ENCODE results near the gene ABCA13. TPM values are rescaled to one million over a fixed set of nuclear protein-coding genes. Genes with fewer than 3 reads are reported as not detected.
"Not testable (repeated sequence)": the region's sequence is repeated elsewhere in the genome, so short reads cannot be mapped to it uniquely, and the experiment has no call there.

The ABCA13 gene
- total and polyA plus RNA-seq, 2 experiments from 2014 or later: 0.11 TPM; not detected in 1

DNA sequence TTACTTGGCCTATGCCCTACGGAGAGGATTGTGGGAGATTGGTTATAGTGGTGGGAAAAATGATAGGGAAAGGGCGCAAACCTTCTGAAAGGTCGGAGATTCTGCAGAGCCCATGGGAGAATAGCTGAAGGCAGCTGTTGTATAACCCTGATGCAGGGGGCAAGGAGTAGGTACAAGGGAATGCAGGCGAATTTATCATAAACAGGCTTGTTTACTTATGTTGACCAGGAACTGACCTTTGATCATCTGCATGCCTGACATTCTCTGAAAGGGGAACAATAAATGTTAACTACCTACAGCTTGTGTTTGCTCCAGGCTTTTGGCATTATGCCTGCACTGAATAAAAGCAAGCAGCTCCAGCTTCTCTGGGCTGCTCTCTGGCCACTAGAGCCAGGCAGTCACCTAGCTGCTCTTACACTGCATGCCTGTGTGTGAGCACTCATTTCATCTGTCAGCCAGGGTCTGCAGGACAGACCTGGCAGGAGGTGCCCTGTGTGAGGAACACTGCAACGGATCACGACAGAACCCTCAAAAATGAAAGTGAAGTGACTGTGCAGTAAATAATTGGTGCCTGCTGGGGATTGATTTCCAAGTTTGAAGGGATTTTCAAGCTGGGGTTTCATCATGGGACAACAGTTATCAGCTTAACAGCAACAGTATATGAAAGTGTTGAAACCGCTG lies 31.1 kb upstream of the ABCA13 start:
- Histone ChIP-seq H3K27ac (no peak overlapping the region), H3K27me3 (replicated peaks; ENCODE audit: insufficient read depth) (no peaks in the 10 kb centered on the region), H3K36me3 (ENCODE audit: low read depth) (no peaks in the 10 kb centered on the region), H3K9me3 (ENCODE audit: low read depth) (no peaks in the 10 kb centered on the region), H3K4me3 (peak overlapping the region; percentile 55), H3K9ac (peak overlapping the region; percentile 34; the same call in 1 of the 2 replicates), H3K4me1 (ENCODE audit: insufficient read depth) (peaks cover 8% of the 10 kb centered on the region; the same call in 1 of the 2 replicates), H3F3A (ENCODE audit: insufficient read depth) (no peaks in the 10 kb centered on the region), H3K4me2 (ENCODE audit: unreplicated experiment) (peak overlapping the region; percentile 77), H4K20me1 (ENCODE audit: insufficient read depth) (no peaks in the 10 kb centered on the region), H3K9me2 (ENCODE audit: insufficient read depth) (no peaks in the 10 kb centered on the region), H3K79me2 (ENCODE audit: insufficient read depth) (no peaks in the 10 kb centered on the region), H2AFZ (peak overlapping the region; percentile 60)
- TF ChIP-seq EZH2 (IDR thresholded peaks at IDR 0.05; ENCODE audit: insufficient read depth, poor library complexity, severe bottlenecking): no peak
- no peak for TF ChIP-seq EZH2phosphoT487 (IDR thresholded peaks at IDR 0.05; ENCODE audit: insufficient read depth, low read depth)
- WGBS, 2 experiments (ENCODE audit: low coverage in 1 of 2, low lambda C conversion rate in 2 of 2, missing lambda C conversion rate in 2 of 2): 37 to 39% methylated on average over 7 of the region's 7 CpGs
- in situ Hi-C loops (cut with MboI): no loop called here
- DNase-seq: peak; percentile 33

DNA sequence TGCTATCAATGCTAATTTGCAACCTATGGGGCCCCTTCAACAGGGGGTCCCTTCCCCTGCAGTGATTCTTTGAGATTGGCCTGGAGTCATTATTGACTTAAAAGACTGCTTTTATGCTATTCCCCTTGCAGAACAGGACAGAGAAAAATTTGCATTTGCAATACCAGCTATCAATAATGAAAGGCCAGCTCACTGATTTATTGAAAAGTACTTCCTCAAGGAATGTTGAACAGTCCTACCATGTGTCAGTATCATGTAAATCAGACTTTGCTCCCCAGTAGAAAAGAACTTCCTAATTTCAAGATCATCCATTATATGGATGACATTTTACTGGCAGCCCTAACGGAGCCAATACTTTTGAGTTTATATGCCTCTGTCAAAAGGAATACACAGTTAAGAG lies 29.7 kb upstream of the ABCA13 start:
- no peaks in the 10 kb centered on the region for H3K27me3 ChIP-seq (replicated peaks; ENCODE audit: insufficient read depth)
- in situ Hi-C loops (cut with MboI): no loop called here
- TF ChIP-seq EZH2phosphoT487 (IDR thresholded peaks at IDR 0.05; ENCODE audit: insufficient read depth, low read depth) (no peak), EZH2 (IDR thresholded peaks at IDR 0.05; ENCODE audit: insufficient read depth, poor library complexity, severe bottlenecking) (no peak)
- no peak overlapping the region for H3K9ac ChIP-seq
- H3K9me2 ChIP-seq (ENCODE audit: insufficient read depth): no peaks in the 10 kb centered on the region
- 44 to 56% methylated on average over 1 of the region's 1 CpG for WGBS, 2 experiments (ENCODE audit: low coverage in 1 of 2, low lambda C conversion rate in 2 of 2, missing lambda C conversion rate in 2 of 2)
- H3K27ac ChIP-seq: no peak overlapping the region
- no peaks in the 10 kb centered on the region for H3K9me3 ChIP-seq (ENCODE audit: low read depth)
- peaks cover 8% of the 10 kb centered on the region; the same call in 1 of the 2 replicates for H3K4me1 ChIP-seq (ENCODE audit: insufficient read depth)
- H4K20me1 ChIP-seq (ENCODE audit: insufficient read depth): no peaks in the 10 kb centered on the region
- no peak overlapping the region for H3K4me3 ChIP-seq
- no peak overlapping the region for H3K4me2 ChIP-seq (ENCODE audit: unreplicated experiment)
- H3F3A ChIP-seq (ENCODE audit: insufficient read depth): no peaks in the 10 kb centered on the region
- no peak for DNase-seq
- H3K79me2 ChIP-seq (ENCODE audit: insufficient read depth): no peaks in the 10 kb centered on the region
- H2AFZ ChIP-seq: no peak overlapping the region
- no peaks in the 10 kb centered on the region for H3K36me3 ChIP-seq (ENCODE audit: low read depth)

DNA sequence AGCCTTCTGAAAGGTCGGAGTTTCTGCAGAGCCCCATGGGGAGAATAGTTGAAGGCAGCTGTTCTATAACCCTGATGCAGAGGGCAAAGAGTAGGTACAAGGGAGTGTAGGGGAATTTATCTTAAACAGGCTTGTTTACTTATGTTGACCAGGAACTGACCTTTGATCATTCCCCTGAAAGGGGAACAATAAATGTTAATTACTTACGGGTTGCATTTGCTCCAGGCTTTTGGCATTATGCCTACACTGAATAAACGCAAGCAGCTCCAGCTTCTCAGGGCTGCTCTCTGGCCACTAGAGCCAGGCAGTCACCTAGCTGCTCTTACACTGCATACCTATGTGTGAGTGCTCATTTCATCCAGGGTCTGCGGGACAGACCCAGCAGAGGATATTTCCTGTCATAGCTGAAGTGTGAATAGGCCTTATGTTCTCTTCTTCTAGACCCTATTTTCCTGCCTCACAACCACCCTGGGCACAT lies 26.9 kb upstream of the ABCA13 start:
- no peaks in the 10 kb centered on the region for H3K9me3 ChIP-seq (ENCODE audit: low read depth)
- H3K79me2 ChIP-seq (ENCODE audit: insufficient read depth): no peaks in the 10 kb centered on the region
- no peaks in the 10 kb centered on the region for H3K36me3 ChIP-seq (ENCODE audit: low read depth)
- H3K4me2 ChIP-seq (ENCODE audit: unreplicated experiment): no peak overlapping the region
- in situ Hi-C loops (cut with MboI): no loop called here
- H3K27me3 ChIP-seq (replicated peaks; ENCODE audit: insufficient read depth): peaks cover 8% of the 10 kb centered on the region
- H3K4me1 ChIP-seq (ENCODE audit: insufficient read depth): peaks cover 8% of the 10 kb centered on the region; the same call in 1 of the 2 replicates
- no peak overlapping the region for H3K9ac ChIP-seq
- no peak overlapping the region for H3K27ac ChIP-seq
- 32 to 37% methylated on average over 4 of the region's 4 CpGs for WGBS, 2 experiments (ENCODE audit: low coverage in 1 of 2, low lambda C conversion rate in 2 of 2, missing lambda C conversion rate in 2 of 2)
- no peaks in the 10 kb centered on the region for H4K20me1 ChIP-seq (ENCODE audit: insufficient read depth)
- no peak for DNase-seq
- no peaks in the 10 kb centered on the region for H3K9me2 ChIP-seq (ENCODE audit: insufficient read depth)
- no peak overlapping the region for H2AFZ ChIP-seq
- no peaks in the 10 kb centered on the region for H3F3A ChIP-seq (ENCODE audit: insufficient read depth)
- no peak overlapping the region for H3K4me3 ChIP-seq
- TF ChIP-seq EZH2 (IDR thresholded peaks at IDR 0.05; ENCODE audit: insufficient read depth, poor library complexity, severe bottlenecking): no peak
- no peak for TF ChIP-seq EZH2phosphoT487 (IDR thresholded peaks at IDR 0.05; ENCODE audit: insufficient read depth, low read depth)

DNA sequence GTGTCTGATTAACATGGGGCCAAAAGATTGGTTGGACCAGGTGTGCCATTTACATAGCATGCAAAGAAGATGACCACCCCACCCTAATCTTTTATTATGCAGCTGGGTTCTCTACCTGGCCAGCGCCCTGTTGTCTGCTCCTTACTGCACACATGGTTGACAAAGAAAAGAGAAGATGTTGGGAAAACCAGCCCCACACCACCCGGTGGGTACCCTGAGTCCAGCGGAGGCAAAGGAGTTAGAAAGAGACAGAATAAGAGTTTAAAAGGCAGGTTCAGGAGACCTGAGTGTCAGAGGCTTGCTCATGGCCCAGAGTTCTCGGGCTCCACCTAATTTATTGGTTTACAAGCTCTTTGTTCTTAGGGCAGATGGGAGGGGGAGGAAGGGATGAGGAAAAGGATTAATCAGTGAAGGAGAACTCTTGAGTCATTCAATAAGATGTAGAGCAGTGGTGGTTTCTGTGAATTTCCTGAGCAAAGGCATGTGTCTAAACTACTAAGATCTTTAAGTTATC lies 24.1 kb upstream of the ABCA13 start:
- Histone ChIP-seq H3K9me2 (ENCODE audit: insufficient read depth) (no peaks in the 10 kb centered on the region), H3K27me3 (replicated peaks; ENCODE audit: insufficient read depth) (peaks cover 14% of the 10 kb centered on the region), H3K4me2 (ENCODE audit: unreplicated experiment) (no peak overlapping the region), H3F3A (ENCODE audit: insufficient read depth) (no peaks in the 10 kb centered on the region), H3K4me1 (ENCODE audit: insufficient read depth) (no peaks in the 10 kb centered on the region), H3K36me3 (ENCODE audit: low read depth) (no peaks in the 10 kb centered on the region), H3K27ac (no peak overlapping the region), H3K79me2 (ENCODE audit: insufficient read depth) (no peaks in the 10 kb centered on the region), H4K20me1 (ENCODE audit: insufficient read depth) (no peaks in the 10 kb centered on the region), H3K4me3 (no peak overlapping the region), H3K9ac (no peak overlapping the region), H3K9me3 (ENCODE audit: low read depth) (no peaks in the 10 kb centered on the region), H2AFZ (no peak overlapping the region)
- no peak for DNase-seq
- TF ChIP-seq EZH2 (IDR thresholded peaks at IDR 0.05; ENCODE audit: insufficient read depth, poor library complexity, severe bottlenecking) (no peak), EZH2phosphoT487 (IDR thresholded peaks at IDR 0.05; ENCODE audit: insufficient read depth, low read depth) (no peak)
- in situ Hi-C loops (cut with MboI): no loop called here
- 39 to 41% methylated on average over 4 of the region's 4 CpGs for WGBS, 2 experiments (ENCODE audit: low coverage in 1 of 2, low lambda C conversion rate in 2 of 2, missing lambda C conversion rate in 2 of 2)

DNA sequence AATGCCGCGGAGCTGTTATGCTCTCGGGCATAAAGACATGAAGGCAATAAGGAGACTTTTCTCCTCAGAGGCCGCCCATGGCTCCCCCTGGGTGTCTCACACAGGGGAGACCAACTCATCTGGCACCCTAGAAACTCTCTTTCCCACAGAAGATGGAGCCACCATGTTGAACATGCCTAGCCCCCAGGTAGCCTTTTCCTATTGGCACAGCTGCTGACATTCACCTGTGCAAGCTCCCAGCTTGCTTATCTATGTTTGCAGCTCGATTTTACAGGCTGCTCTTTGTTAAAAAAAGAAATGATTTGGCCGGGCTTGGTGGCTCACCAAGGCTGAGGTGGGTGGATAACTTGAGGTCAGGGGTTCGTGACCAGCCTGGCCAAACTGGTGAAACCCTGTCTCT lies 23.6 kb upstream of the ABCA13 start:
- H3K4me1 ChIP-seq (ENCODE audit: insufficient read depth); H2AFZ ChIP-seq; H3K9ac ChIP-seq; H3K4me3 ChIP-seq; H3K27ac ChIP-seq; in situ Hi-C loops (cut with MboI); H3F3A ChIP-seq (ENCODE audit: insufficient read depth); H3K9me2 ChIP-seq (ENCODE audit: insufficient read depth); H3K36me3 ChIP-seq (ENCODE audit: low read depth); H3K79me2 ChIP-seq (ENCODE audit: insufficient read depth); H4K20me1 ChIP-seq (ENCODE audit: insufficient read depth); DNase-seq; H3K9me3 ChIP-seq (ENCODE audit: low read depth); H3K4me2 ChIP-seq (ENCODE audit: unreplicated experiment): not testable (repeated sequence)
- peaks cover 14% of the 10 kb centered on the region for H3K27me3 ChIP-seq (replicated peaks; ENCODE audit: insufficient read depth)
- 43 to 44% methylated on average over 7 of the region's 7 CpGs for WGBS, 2 experiments (ENCODE audit: low coverage in 1 of 2, low lambda C conversion rate in 2 of 2, missing lambda C conversion rate in 2 of 2)

All from GM23248 (cell line).